SU-DHL-6 (cell line): ENCODE results near the gene DHRS1.

Source experiments
- CTCF ChIP-seq: fragments of 200-600 bp; sonication (generic); IDR thresholded peaks from one replicate; pipeline ENCODE4 v1.5.1; 2017; ENCODE audit warnings: antibody characterized with exemption, mild to moderate bottlenecking, low read length, moderate library complexity; ENCODE audit not compliant: insufficient read depth, poor library complexity, severe bottlenecking
- EZH2phosphoT487 ChIP-seq: fragments of 200-600 bp; sonication (generic), shearing (Covaris generic); conservative IDR thresholded peaks from 2 replicates; pipeline ENCODE4 v1.6.1; 2018; ENCODE audit warnings: mild to moderate bottlenecking, antibody characterized with exemption, low read length, moderate library complexity, mixed read lengths

GRCh38 chr14:24307156-24307574, 7.6 kb upstream of the DHRS1 start:
- TF ChIP-seq EZH2phosphoT487 (no peak), CTCF (no peak)
